SK-N-SH (cell line): ENCODE results near the gene TDP1. TPM values are rescaled to one million over a fixed set of nuclear protein-coding genes. Genes with fewer than 3 reads are reported as not detected.

Source experiments
- CTCF ChIA-PET: fragments of 300-600, 350-600 bp; formaldehyde crosslinking; extraction: SDS; loops from one replicate; lab custom pipeline; 2021; lab: Yijun Ruan, JAX
- POLR2A ChIA-PET: fragments of 350-600 bp; sonication (Branson Sonifier 250); formaldehyde crosslinking; extraction: SDS; loops from one replicate; lab custom pipeline; 2020; ENCODE audit warnings: antibody characterized with exemption, inconsistent platforms; lab: Yijun Ruan, JAX
- DNase-seq: peaks from one replicate; pipeline ENCODE4 v3.0.0; 2012
- H2AFZ ChIP-seq: fragments of 200-600 bp; sonication (generic); 2 replicates; pipeline ENCODE4 v1.8.1; 2016; ENCODE audit warnings: antibody characterized with exemption, mild to moderate bottlenecking, low read depth
- H3F3A ChIP-seq: fragments of 200-600 bp; sonication (generic); replicated peaks from 2 replicates; pipeline ENCODE3; 2016; ENCODE audit warnings: antibody characterized with exemption, mild to moderate bottlenecking; ENCODE audit not compliant: insufficient read depth
- H3K27ac ChIP-seq, 2 experiments: fragments of 200-500 bp in 1 of 2; fragments of 200-600 bp in 1 of 2; sonication (Bioruptor generic) in 1 of 2; sonication (generic), shearing (Covaris generic) in 1 of 2; 2 replicates each; pipeline versions ENCODE4 v1.5.1 to v1.6.1; 2014 to 2016; ENCODE audit warnings: low read depth in 2 of 2, inconsistent platforms in 1 of 2, low read length in 1 of 2, mild to moderate bottlenecking in 1 of 2, mixed read lengths in 1 of 2
- H3K27me3 ChIP-seq: fragments of 200-600 bp; sonication (generic), shearing (Covaris generic); 2 replicates; pipeline ENCODE4 v1.6.1; 2016; ENCODE audit warnings: mixed run types; ENCODE audit not compliant: insufficient read depth
- H3K36me3 ChIP-seq, 2 experiments: fragments of 200-500 bp in 1 of 2; fragments of 200-600 bp in 1 of 2; sonication (Bioruptor generic) in 1 of 2; sonication (generic) in 1 of 2; replicated peaks in 1 of 2; 2 replicates each; pipeline versions ENCODE3 to v1.5.1; 2014 to 2016; ENCODE audit warnings: low read length in 1 of 2, mild to moderate bottlenecking in 1 of 2; ENCODE audit not compliant: insufficient read depth in 2 of 2, control insufficient read depth in 1 of 2
- H3K4me1 ChIP-seq, 2 experiments: fragments of 200-500 bp in 1 of 2; fragments of 200-600 bp in 1 of 2; sonication (Bioruptor generic) in 1 of 2; sonication (generic), shearing (Covaris generic) in 1 of 2; 2 replicates each; pipeline versions ENCODE4 v1.5.1 to v1.6.1; 2014 to 2016; ENCODE audit warnings: low read depth in 1 of 2, low read length in 1 of 2, mixed run types in 1 of 2; ENCODE audit not compliant: insufficient read depth in 2 of 2, control insufficient read depth in 1 of 2
- H3K4me2 ChIP-seq: fragments of 200-600 bp; sonication (generic), shearing (Covaris generic); 2 replicates; pipeline ENCODE4 v1.6.1; 2017; ENCODE audit warnings: mixed run types
- H3K4me3 ChIP-seq, 2 experiments: fragments of 200-500 bp in 1 of 2; fragments of 200-600 bp in 1 of 2; sonication (Bioruptor generic) in 1 of 2; sonication (generic), shearing (Covaris generic) in 1 of 2; 2 replicates each; pipeline versions ENCODE4 v1.5.1 to v1.8.1; 2014 to 2016; ENCODE audit warnings: low read depth in 2 of 2, inconsistent platforms in 1 of 2, low read length in 1 of 2, mild to moderate bottlenecking in 1 of 2, mixed read lengths in 1 of 2, moderate library complexity in 1 of 2
- H3K79me2 ChIP-seq: fragments of 200-600 bp; sonication (generic); 2 replicates; pipeline ENCODE4 v1.8.1; 2017; ENCODE audit warnings: mild to moderate bottlenecking; ENCODE audit not compliant: insufficient read depth
- H3K9ac ChIP-seq: fragments of 200-600 bp; sonication (generic); 2 replicates; pipeline ENCODE4 v1.6.1; 2017; ENCODE audit warnings: mixed run types
- H3K9me2 ChIP-seq: fragments of 200-600 bp; sonication (generic); 2 replicates; pipeline ENCODE4 v1.6.1; 2017; ENCODE audit warnings: mixed run types
- H3K9me3 ChIP-seq: fragments of 200-600 bp; sonication (generic); 2 replicates; pipeline ENCODE4 v1.6.1; 2017; ENCODE audit warnings: mixed run types, mild to moderate bottlenecking, moderate library complexity
- H4K20me1 ChIP-seq: fragments of 200-600 bp; sonication (generic); 2 replicates; pipeline ENCODE4 v1.6.1; 2017; ENCODE audit warnings: mild to moderate bottlenecking, mixed run types; ENCODE audit not compliant: insufficient read depth
- CHD2 ChIP-seq: fragments of 150-350 bp; IDR thresholded peaks from 2 replicates; pipeline ENCODE4 v1.6.1; 2018; ENCODE audit warnings: low read length; ENCODE audit not compliant: partially characterized antibody
- CTCF ChIP-seq: fragments of 200-600 bp; sonication (generic); IDR thresholded peaks from 2 replicates; pipeline ENCODE4 v1.6.1; 2017; ENCODE audit warnings: antibody characterized with exemption, mild to moderate bottlenecking, moderate library complexity
- EP300 ChIP-seq, 2 experiments: IDR thresholded peaks; 2 replicates each; pipeline versions ENCODE4 v1.4.0 to v1.6.1; 2012; ENCODE audit warnings: borderline replicate concordance in 1 of 2, low read depth in 1 of 2, low read length in 1 of 2
- FOSL2 ChIP-seq: IDR thresholded peaks from 2 replicates; pipeline ENCODE4 v1.4.0; 2012; ENCODE audit warnings: low read depth, mild to moderate bottlenecking, moderate library complexity, borderline replicate concordance
- FOXJ3 ChIP-seq: sonication (generic); formaldehyde crosslinking; IDR thresholded peaks from 2 replicates; pipeline ENCODE4 v1.5.1; 2020; ENCODE audit warnings: mild to moderate bottlenecking, missing genetic modification reagents
- GABPA ChIP-seq: IDR thresholded peaks from 2 replicates; pipeline ENCODE4 v1.4.0; 2012; ENCODE audit warnings: low read depth, mild to moderate bottlenecking
- GATA2 ChIP-seq: sonication (generic); formaldehyde crosslinking; IDR thresholded peaks from 2 replicates; pipeline ENCODE4 v1.5.0; 2020; ENCODE audit warnings: mild to moderate bottlenecking, missing genetic modification reagents
- IRF3 ChIP-seq: fragments of 150-350 bp; IDR thresholded peaks from 2 replicates; pipeline ENCODE4 v1.6.1; 2016; ENCODE audit warnings: mild to moderate bottlenecking, low read depth, low read length
- WGBS: methylation state at CpG from one replicate; pipeline ENCODE4 v1.1.6; 2017; ENCODE audit warnings: low lambda C conversion rate; 5-methylcytosine and 5-hydroxymethylcytosine counted together
- polyA plus RNA-seq, 3 experiments: library from polyadenylated mRNA; depleted of rRNA; stranded (reverse); fragments of >200 nt; gene quantifications; 2 replicates each; pipeline ENCODE4 v1.2.3, GENCODE V29; 2012
- TF ChIP-seq, protein P1 (sequence below): IDR thresholded peaks from 2 replicates; pipeline ENCODE4 v1.4.0; 2012; ENCODE audit warnings: low read depth
- TF ChIP-seq, protein P2 (sequence below): IDR thresholded peaks from 2 replicates; pipeline ENCODE4 v1.4.0; 2012; ENCODE audit warnings: low read depth, borderline replicate concordance
- TF ChIP-seq, protein P3 (sequence below): IDR thresholded peaks from 2 replicates; pipeline ENCODE4; 2012

Gene TDP1
- polyA plus RNA-seq, 1 of the 3 experiments (the other 2 are of a cell fraction), result 14.5 TPM

- WGBS, result 95% methylated on average over 2 of the region's 2 CpGs
- Histone ChIP-seq H3K4me1 (peaks cover 0 to under 1% of the 10 kb centered on the region in 2 experiments; a peak in 1 of 4 replicates), H3K27ac (no peak overlapping the region)
- TF ChIP-seq CTCF (no peak), EP300 (IDR thresholded peaks at IDR 0.05; ENCODE audit: borderline replicate concordance in 1 of 2, low read depth in 1 of 2, low read length in 1 of 2) (no peak), FOXJ3 (no peak)
- TF ChIP-seq, protein P1, sequence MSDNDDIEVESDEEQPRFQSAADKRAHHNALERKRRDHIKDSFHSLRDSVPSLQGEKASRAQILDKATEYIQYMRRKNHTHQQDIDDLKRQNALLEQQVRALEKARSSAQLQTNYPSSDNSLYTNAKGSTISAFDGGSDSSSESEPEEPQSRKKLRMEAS, result no peak
- TF ChIP-seq, protein P2, sequence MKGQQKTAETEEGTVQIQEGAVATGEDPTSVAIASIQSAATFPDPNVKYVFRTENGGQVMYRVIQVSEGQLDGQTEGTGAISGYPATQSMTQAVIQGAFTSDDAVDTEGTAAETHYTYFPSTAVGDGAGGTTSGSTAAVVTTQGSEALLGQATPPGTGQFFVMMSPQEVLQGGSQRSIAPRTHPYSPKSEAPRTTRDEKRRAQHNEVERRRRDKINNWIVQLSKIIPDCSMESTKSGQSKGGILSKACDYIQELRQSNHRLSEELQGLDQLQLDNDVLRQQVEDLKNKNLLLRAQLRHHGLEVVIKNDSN, result no peak
- TF ChIP-seq, all 33 proteins: peak for 0
- ChIA-PET CTCF (interaction anchor here (9.8 kb wide), 1 partner anchor 10 kb away, joined by 91 read pairs; no protein-coding TSS in a partner anchor), POLR2A (no interaction called here)
- no peak overlapping the region for H2AFZ ChIP-seq
- no peaks in the 10 kb centered on the region for H4K20me1 ChIP-seq
- H3F3A ChIP-seq, result no peaks in the 10 kb centered on the region
- no peaks in the 10 kb centered on the region for H3K9me2 ChIP-seq
- no peaks in the 10 kb centered on the region for H3K27me3 ChIP-seq
- H3K79me2 ChIP-seq, result no peaks in the 10 kb centered on the region
- no peak for DNase-seq
- no peak overlapping the region for H3K4me3 ChIP-seq
- no peaks in the 10 kb centered on the region for H3K9me3 ChIP-seq
- no peak overlapping the region for H3K9ac ChIP-seq
- no peak overlapping the region for H3K4me2 ChIP-seq
- H3K36me3 ChIP-seq, result peaks cover 42 to 84% of the 10 kb centered on the region in 2 experiments
Measured at GRCh38 chr14:89983375-89983774, 27.6 kb downstream of the TDP1 start.

DNA sequence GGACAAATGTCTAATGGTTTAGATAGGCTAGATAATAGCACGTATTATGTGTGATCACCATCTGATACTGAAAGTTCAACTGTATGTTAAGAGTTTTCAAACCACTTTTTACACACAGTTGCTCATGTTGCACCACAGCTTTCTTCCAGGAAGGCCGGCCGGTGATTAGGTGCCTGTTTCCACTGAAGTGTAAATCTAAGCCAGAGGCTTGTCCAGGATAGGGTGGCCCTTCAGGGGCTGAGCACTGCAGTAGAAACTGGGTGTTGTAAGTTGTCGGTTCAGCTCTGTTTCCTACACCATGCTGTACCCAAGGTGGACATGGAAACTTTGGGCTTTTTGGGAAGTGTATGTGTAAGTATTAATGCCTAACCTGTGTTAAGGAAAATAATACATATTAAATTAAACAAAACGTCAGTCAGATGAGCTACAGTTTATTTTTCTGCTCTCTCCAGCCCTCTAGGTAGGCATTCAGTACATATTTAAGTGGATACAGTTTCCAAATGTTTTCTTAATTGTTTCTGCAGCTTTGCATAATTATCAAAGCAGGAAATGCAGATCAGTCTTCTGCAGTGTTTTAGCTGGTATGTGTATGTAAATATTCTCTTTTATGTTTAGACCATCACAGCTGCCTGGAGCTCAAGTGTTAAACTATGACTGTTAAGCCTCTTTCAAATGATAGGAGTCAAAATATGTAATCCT, 30.9 kb downstream of the TDP1 start:
- CTCF ChIA-PET, result interaction anchor here (1.1 to 9.8 kb wide), 5 partner anchors 10 to 249 kb away, joined by 3 to 91 read pairs (median 4); no protein-coding TSS in a partner anchor
- no peak overlapping the region for H3K4me3 ChIP-seq
- no peak overlapping the region for H3K4me2 ChIP-seq
- no peaks in the 10 kb centered on the region for H3F3A ChIP-seq
- no peak for TF ChIP-seq CHD2
- TF ChIP-seq FOSL2, result no peak
- TF ChIP-seq, protein P2, result no peak
- TF ChIP-seq, protein P3, sequence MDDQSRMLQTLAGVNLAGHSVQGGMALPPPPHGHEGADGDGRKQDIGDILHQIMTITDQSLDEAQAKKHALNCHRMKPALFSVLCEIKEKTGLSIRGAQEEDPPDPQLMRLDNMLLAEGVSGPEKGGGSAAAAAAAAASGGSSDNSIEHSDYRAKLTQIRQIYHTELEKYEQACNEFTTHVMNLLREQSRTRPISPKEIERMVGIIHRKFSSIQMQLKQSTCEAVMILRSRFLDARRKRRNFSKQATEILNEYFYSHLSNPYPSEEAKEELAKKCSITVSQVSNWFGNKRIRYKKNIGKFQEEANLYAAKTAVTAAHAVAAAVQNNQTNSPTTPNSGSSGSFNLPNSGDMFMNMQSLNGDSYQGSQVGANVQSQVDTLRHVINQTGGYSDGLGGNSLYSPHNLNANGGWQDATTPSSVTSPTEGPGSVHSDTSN, result no peak
- no peak for TF ChIP-seq GABPA
- TF ChIP-seq GATA2, result no peak
- no peak for TF ChIP-seq IRF3
- TF ChIP-seq, all 33 proteins: peak for 0
- WGBS, result 92% methylated on average over 5 of the region's 5 CpGs
- Histone ChIP-seq H3K9me3 (no peaks in the 10 kb centered on the region), H3K27ac (no peak overlapping the region), H3K9ac (no peak overlapping the region), H3K9me2 (no peaks in the 10 kb centered on the region), H3K4me1 (peaks cover 0 to 11% of the 10 kb centered on the region in 2 experiments; a peak in 2 of 4 replicates), H3K79me2 (no peaks in the 10 kb centered on the region), H4K20me1 (no peaks in the 10 kb centered on the region), H3K36me3 (peaks cover 39 to 75% of the 10 kb centered on the region in 2 experiments), H3K27me3 (no peaks in the 10 kb centered on the region), H2AFZ (no peak overlapping the region)
- DNase-seq, result no peak
- POLR2A ChIA-PET, result no interaction called here
